Activated B cell treated with CpG ODN at 0.5 μM for 24 hours (primary cell): Measurements from ENCODE around the gene OBP2B. TPM values are rescaled to one million over a fixed set of nuclear protein-coding genes. Genes with fewer than 3 reads are reported as not detected.
"Not testable (repeated sequence)": the region's sequence is repeated elsewhere in the genome, so short reads cannot be mapped to it uniquely, and the experiment has no call there.

Source experiments
- ATAC-seq: fragments of 200-7000 bp; cut with Tn5 transposase; one replicate; pipeline ENCODE4 v1.10.0; 2021; ENCODE audit warnings: low read depth, mild to moderate bottlenecking, moderate library complexity
- CTCF ChIA-PET: fragments of 350-600 bp; sonication (Branson Sonifier 250); formaldehyde crosslinking; loops from one replicate; lab custom pipeline; 2021; ENCODE audit warnings: antibody characterized with exemption; lab: Charles Lee
- POLR2A ChIA-PET: fragments of 350-600 bp; sonication (Branson Sonifier 250); formaldehyde crosslinking; loops from one replicate; lab custom pipeline; 2021; ENCODE audit warnings: antibody characterized with exemption; lab: Charles Lee
- DNase-seq: peaks from one replicate; pipeline ENCODE4 v3.0.0; 2022
- H3K27ac Mint-ChIP-seq: one replicate; pipeline ENCODE4 v1.8.0; 2020; ENCODE audit warnings: mixed read lengths
- H3K27me3 Mint-ChIP-seq: one replicate; pipeline ENCODE4 v1.8.0; 2021; ENCODE audit warnings: mixed read lengths
- H3K36me3 Mint-ChIP-seq: one replicate; pipeline ENCODE4 v1.8.0; 2021; ENCODE audit warnings: low read depth, mixed read lengths
- H3K4me1 Mint-ChIP-seq: one replicate; pipeline ENCODE4 v1.8.0; 2021; ENCODE audit warnings: mixed read lengths
- H3K4me3 Mint-ChIP-seq: one replicate; pipeline ENCODE4 v1.8.0; 2020; ENCODE audit warnings: mild to moderate bottlenecking, mixed read lengths
- H3K9me3 Mint-ChIP-seq: one replicate; pipeline ENCODE4 v1.8.0; 2020; ENCODE audit warnings: mixed read lengths
- CTCF ChIP-seq: fragments of 200-600 bp; IDR thresholded peaks from one replicate; pipeline ENCODE4 v1.8.0; 2022; ENCODE audit warnings: antibody characterized with exemption, mild to moderate bottlenecking
- intact Hi-C: fragments of 100-400 bp; cut with micrococcal nuclease; formaldehyde crosslinking; loops from one replicate; pipeline ENCODE4 v1.15.1; 2024
- total RNA-seq: library from RNA; stranded (reverse); gene quantifications from 2 replicates; pipeline ENCODE4 v1.2.3, GENCODE V29; 2022

Gene OBP2B
- total RNA-seq, 1 donor from 2014 or later: not detected

- Mint-ChIP-seq H3K27ac (no peak overlapping the region), H3K36me3 (no peaks in the 10 kb centered on the region), H3K4me1 (no peaks in the 10 kb centered on the region), H3K9me3 (no peaks in the 10 kb centered on the region), H3K27me3 (peaks cover 5% of the 10 kb centered on the region), H3K4me3 (no peak overlapping the region)
- ATAC-seq (no peak), DNase-seq (no peak)
- intact Hi-C loops: no loop called here
- CTCF ChIA-PET: no interaction called here
- POLR2A ChIA-PET: no interaction called here
- no peak for TF ChIP-seq CTCF
Measured at GRCh38 chr9:133255371-133256135, 46.5 kb upstream of the OBP2B start.

DNA sequence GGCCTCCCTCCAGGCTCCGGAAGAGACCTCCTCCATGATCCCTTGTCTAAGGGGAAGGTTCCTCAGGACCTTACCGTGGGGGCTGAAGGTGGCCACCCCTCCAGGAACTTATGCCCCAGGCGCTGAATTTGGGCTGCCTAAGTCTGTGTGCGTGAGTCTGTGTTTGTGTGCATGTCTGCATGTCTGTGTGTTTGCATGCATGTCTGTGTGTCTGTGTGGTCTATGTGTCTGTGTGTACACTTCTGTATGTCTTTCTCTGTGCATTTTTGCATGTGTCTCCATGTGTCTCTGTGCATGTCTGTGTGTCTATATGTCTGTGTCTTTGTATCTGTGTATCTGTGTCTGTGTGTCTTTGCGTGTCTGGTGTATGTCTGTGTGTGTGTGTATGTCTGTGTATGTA is 45.4 kb upstream of the OBP2B start:
- Mint-ChIP-seq H3K27me3 (peaks cover 9% of the 10 kb centered on the region), H3K4me3 (no peak overlapping the region), H3K4me1 (no peaks in the 10 kb centered on the region), H3K27ac (no peak overlapping the region), H3K36me3 (no peaks in the 10 kb centered on the region), H3K9me3 (no peaks in the 10 kb centered on the region)
- ATAC-seq (no peak), DNase-seq (no peak)
- no peak for TF ChIP-seq CTCF
- ChIA-PET CTCF (no interaction called here), POLR2A (no interaction called here)
- intact Hi-C loops: no loop called here

- CTCF ChIA-PET: no interaction called here
- Mint-ChIP-seq H3K27me3 (peaks cover 15% of the 10 kb centered on the region), H3K27ac (no peak overlapping the region), H3K4me3 (no peak overlapping the region), H3K36me3 (no peaks in the 10 kb centered on the region), H3K4me1 (no peaks in the 10 kb centered on the region), H3K9me3 (no peaks in the 10 kb centered on the region)
- POLR2A ChIA-PET: no interaction called here
- no peak for TF ChIP-seq CTCF
- ATAC-seq (no peak), DNase-seq (no peak)
- intact Hi-C loops: no loop called here
Measured at GRCh38 chr9:133253268-133253667, 44.2 kb upstream of the OBP2B start.

- ChIA-PET CTCF (no interaction called here), POLR2A (no interaction called here)
- Mint-ChIP-seq H3K27me3 (peaks cover 15% of the 10 kb centered on the region), H3K4me3 (no peak overlapping the region), H3K4me1 (no peaks in the 10 kb centered on the region), H3K36me3 (no peaks in the 10 kb centered on the region), H3K27ac (no peak overlapping the region), H3K9me3 (no peaks in the 10 kb centered on the region)
- ATAC-seq (no peak), DNase-seq (no peak)
- intact Hi-C loops: no loop called here
- TF ChIP-seq CTCF: no peak
Measured at GRCh38 chr9:133252301-133253020, 43.4 kb upstream of the OBP2B start.

DNA sequence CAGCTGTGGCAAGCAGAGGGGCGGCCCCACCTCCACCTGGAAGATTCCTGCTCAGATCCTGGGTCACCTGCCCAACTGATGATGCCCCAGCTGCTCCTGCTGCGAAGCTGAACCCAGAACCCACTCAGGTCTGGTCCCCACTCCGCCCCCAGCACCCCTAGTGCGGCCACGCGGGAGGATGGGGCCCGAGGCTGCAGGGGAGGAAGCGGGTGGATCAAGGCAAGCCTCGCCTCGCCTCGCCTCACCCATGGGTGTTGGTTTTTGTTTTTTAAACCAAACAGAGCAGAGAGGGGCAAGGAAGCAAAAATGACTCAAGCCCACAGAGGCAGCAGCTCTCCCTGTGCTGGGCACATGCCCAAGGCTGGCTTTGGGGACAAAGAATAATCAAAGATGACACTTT is 42.7 kb upstream of the OBP2B start:
- ChIA-PET POLR2A (no interaction called here), CTCF (no interaction called here)
- DNase-seq (no peak), ATAC-seq (no peak)
- Mint-ChIP-seq H3K27ac (no peak overlapping the region), H3K4me3 (no peak overlapping the region), H3K36me3 (no peaks in the 10 kb centered on the region), H3K9me3 (no peaks in the 10 kb centered on the region), H3K27me3 (peaks cover 15% of the 10 kb centered on the region), H3K4me1 (no peaks in the 10 kb centered on the region)
- intact Hi-C loops: no loop called here
- TF ChIP-seq CTCF: no peak

GRCh38 chr9:133251221-133251620 is 42.2 kb upstream of the OBP2B start:
- intact Hi-C loops, H3K4me3 Mint-ChIP-seq, POLR2A ChIA-PET, H3K27ac Mint-ChIP-seq, ATAC-seq, DNase-seq, H3K9me3 Mint-ChIP-seq, CTCF ChIA-PET, H3K36me3 Mint-ChIP-seq, H3K4me1 Mint-ChIP-seq: not testable (repeated sequence)
- H3K27me3 Mint-ChIP-seq: peaks cover 15% of the 10 kb centered on the region
